GM19395 (cell line): ENCODE results near the gene AFTPH.

Experiments used
- ATAC-seq: cut with Tn5 transposase; IDR thresholded peaks from one replicate; pipeline ENCODE4 v1.9.1; 2021; ENCODE audit warnings: mild to moderate bottlenecking, moderate library complexity; ENCODE audit not compliant: unreplicated experiment

AFTPH gene

DNA sequence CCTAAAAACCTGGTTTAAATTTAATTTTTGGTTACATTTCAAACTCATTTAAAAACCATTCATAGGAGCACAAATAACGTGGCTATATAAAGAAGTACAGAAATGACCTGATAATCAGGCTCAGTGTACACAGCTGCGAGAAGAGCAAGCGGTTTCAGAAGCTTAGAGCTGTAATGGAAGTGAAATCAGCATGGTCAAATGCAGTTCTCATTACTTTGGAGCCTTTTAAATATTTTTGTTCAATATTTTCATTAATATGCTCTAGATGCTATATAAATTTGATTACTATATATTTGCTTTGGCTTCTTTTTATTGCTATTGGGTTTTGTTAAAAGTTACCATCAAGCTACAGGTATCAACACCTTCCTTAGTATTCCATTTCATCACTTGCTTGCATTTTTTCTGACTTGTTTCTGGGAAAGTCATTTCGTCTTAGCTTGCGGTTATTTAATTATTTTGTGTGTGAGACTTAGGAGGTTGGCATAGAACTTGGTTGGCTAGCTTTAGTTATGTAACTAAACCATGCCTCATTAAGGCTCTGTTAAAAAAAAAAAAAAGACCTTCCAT lies 58.7 kb downstream of the AFTPH start:
- peak; percentile 95 for ATAC-seq

GRCh38 chr2:64586054-64586453 lies 61.9 kb downstream of the AFTPH start:
- ATAC-seq, result no peak

DNA sequence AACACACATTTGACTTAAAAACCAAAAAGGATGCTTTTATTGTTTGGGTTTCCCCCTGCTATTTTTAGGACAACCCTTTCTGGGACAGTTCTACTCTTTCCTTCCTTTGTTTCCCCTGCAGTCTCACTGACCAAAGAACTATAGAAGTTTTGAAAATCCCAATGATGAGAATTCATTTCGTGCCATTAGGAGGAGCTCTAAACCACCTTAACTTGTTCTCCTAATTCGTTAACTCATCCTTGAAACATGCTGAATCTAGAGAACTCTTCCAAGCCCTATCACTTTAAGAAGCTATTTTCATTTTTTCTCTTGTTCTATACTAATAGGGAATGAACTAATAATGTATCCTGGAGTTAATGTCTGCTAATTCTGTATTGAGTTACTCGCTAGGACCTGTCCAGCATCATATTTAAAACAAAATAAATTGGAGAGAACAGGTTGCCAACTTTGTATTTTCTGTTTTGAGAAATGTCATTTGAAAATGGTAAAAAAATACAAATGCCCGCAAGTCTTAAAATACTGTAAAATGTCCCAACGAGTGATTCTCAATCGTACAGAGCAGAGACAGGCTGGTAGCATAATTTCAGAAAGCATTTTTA lies 62.9 kb downstream of the AFTPH start:
- no peak for ATAC-seq

GRCh38 chr2:64587561-64587960 lies 63.4 kb downstream of the AFTPH start:
- ATAC-seq, result no peak

GRCh38 chr2:64591188-64591587 lies 67.1 kb downstream of the AFTPH start:
- ATAC-seq, result no peak

DNA sequence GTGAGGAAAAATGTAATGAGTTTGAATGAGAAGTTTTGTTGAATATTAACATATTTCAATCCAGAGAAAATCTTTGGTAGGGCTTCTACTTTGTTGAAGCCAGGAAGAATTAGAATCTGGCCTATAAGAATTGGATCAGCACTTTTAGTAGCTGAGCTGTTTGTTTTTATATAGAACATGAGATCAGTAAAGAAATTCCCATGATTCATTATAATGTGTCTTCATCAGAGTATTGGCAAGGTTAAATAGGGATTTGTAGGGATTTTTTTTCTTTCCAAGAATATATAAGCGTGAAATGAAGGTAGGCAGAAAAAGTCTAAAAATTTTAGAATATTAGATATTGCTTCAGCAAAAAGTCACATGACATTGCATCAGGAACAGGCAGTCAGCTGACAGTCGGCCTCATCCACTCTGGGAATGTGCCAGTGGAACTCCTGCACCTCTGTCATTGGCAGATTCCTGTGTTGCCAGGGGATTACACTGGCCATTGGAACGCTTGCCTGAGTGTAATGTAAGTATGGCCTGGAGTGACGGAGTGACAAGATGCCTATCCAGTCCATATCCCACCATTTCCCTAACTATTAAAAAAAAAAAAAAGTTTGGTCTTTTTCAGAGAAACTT lies 69.0 kb downstream of the AFTPH start:
- ATAC-seq, result no peak

- ATAC-seq, result no peak
Observed at GRCh38 chr2:64594226-64594989, 70.3 kb downstream of the AFTPH start.

GRCh38 chr2:64595397-64596176 lies 71.5 kb downstream of the AFTPH start:
- no peak for ATAC-seq

- ATAC-seq, result no peak
Observed at GRCh38 chr2:64598226-64598625, 74.1 kb downstream of the AFTPH start.

GRCh38 chr2:64599469-64599868 lies 75.3 kb downstream of the AFTPH start:
- ATAC-seq, result no peak

GRCh38 chr2:64601034-64601754 lies 77.1 kb downstream of the AFTPH start:
- no peak for ATAC-seq

GRCh38 chr2:64601785-64602391 lies 77.8 kb downstream of the AFTPH start:
- no peak for ATAC-seq

- ATAC-seq, result no peak
Observed at GRCh38 chr2:64602436-64602835, 78.3 kb downstream of the AFTPH start.

DNA sequence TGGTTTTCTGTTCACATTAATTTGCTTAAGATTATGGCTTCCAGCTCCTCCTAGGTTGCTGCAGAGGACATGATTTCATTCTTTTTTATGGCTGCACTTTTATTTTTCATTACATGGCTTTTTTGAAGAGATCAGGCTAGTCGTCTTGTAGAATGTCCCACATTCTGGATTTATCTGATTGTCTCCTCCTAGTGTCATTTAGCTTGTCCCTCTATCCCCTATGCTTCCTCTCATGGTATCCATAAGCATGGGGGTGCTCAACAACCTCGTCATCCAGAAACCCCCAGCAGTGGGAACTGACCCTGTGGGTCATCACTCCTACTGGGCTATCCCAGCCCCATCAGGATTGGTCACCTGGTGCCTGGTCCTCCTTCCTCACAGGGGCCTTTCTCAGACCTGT lies 80.0 kb downstream of the AFTPH start:
- ATAC-seq, result no peak

- ATAC-seq, result no peak
Observed at GRCh38 chr2:64605026-64605471, 80.9 kb downstream of the AFTPH start.

- no peak for ATAC-seq
Observed at GRCh38 chr2:64605991-64606478, 81.9 kb downstream of the AFTPH start.

GRCh38 chr2:64606479-64607363 lies 82.6 kb downstream of the AFTPH start:
- peak; percentile 88 for ATAC-seq

DNA sequence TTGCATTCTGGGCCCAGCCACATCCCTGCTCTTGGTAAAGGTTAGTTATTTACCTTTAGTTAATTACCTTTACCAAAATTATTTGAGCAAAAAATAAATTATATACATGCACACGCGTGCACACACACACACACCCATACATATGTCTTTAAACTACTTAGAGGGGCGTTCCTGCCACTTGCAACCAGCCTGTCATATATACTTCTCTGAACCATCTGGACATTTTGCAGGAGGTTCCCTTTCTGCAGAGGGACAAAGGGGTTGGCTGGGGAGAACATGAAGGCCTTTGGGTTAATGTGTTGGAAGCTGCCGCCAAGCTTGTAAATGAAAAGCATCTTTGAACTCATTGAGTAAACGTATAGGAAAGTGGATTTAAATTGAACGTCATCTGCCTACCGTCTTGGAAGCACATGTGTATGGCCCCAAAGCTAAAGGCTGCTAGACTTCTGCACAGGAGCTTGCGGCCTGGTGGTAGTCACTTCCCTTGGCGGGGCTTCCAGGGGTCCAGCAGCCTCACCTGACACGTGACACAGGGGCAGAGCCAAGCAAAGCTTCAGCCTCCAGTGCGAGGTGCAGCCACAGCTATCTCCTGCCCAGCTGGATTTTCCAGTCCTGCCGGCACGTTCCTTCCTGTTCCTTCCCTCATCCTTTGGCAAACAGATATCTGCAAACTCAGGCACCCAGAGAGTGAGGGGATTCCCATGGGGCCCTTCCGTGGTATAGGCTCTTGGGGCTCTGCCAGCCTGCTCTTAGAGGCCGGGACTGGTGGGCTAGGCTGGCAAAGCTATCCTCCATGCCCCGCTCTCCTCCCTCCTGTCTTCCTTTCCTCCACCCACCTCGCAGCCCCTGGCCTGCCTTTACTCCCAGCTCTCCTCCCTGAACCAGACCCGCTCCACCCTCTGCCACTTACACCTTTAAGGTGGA lies 83.5 kb downstream of the AFTPH start:
- ATAC-seq, result no peak
